K562 (cell line): ENCODE results near the gene RGL4.

Experiments
- BHLHE40 ChIP-seq: IDR thresholded peaks from 2 replicates; pipeline ENCODE4 v1.6.1; 2011; ENCODE audit warnings: low read length, improper control_type of control experiment
- FOXA3 ChIP-seq, 2 experiments: fragments of 450-650 bp in 1 of 2; sonication (generic) in 1 of 2; formaldehyde crosslinking; IDR thresholded peaks in 1 of 2; conservative IDR thresholded peaks in 1 of 2; 2 replicates each; pipeline versions ENCODE4 v1.4.0 to v1.8.0; 2020 to 2022; ENCODE audit warnings: mild to moderate bottlenecking in 2 of 2, missing genetic modification reagents in 1 of 2
- GTF2F1 ChIP-seq: IDR thresholded peaks from 2 replicates; pipeline ENCODE4 v1.6.1; 2011; ENCODE audit warnings: low read depth, low read length, improper control_type of control experiment
- OTX1 ChIP-seq: fragments of 450-650 bp; formaldehyde crosslinking; IDR thresholded peaks from 2 replicates; pipeline ENCODE4 v1.4.0; 2022; ENCODE audit warnings: mild to moderate bottlenecking
- RAD21 ChIP-seq, 2 experiments: fragments of 250-450 bp in 1 of 2; fragments of 450-650 bp in 1 of 2; sonication (Bioruptor Pico) in 1 of 2; formaldehyde crosslinking in 1 of 2; IDR thresholded peaks in 1 of 2; conservative IDR thresholded peaks in 1 of 2; 2 replicates each; pipeline versions ENCODE4 v1.4.0 to v1.8.0; 2020 to 2022; ENCODE audit warnings: mild to moderate bottlenecking in 2 of 2, moderate library complexity in 1 of 2
- RAD51 ChIP-seq: fragments of 450-650 bp; IDR thresholded peaks from 2 replicates; pipeline ENCODE4 v1.7.1; 2016; ENCODE audit warnings: low read depth, mild to moderate bottlenecking, borderline replicate concordance
- SAFB2 ChIP-seq: fragments of 200-400 bp; formaldehyde crosslinking; IDR thresholded peaks from 2 replicates; pipeline ENCODE4 v1.6.1; 2018; ENCODE audit warnings: borderline replicate concordance, low read length, low read depth, moderate library complexity; ENCODE audit not compliant: severe bottlenecking
- SIN3B ChIP-seq: fragments of 450-650 bp; IDR thresholded peaks from 2 replicates; pipeline ENCODE4 v1.6.1; 2017; ENCODE audit warnings: low read depth, mild to moderate bottlenecking, moderate library complexity
- STAG1 ChIP-seq: sonication (generic); formaldehyde crosslinking; IDR thresholded peaks from 2 replicates; pipeline ENCODE4 v1.5.0; 2020; ENCODE audit warnings: missing genetic modification reagents, borderline replicate concordance
- ZNF274 ChIP-seq: IDR thresholded peaks from 2 replicates; pipeline ENCODE4 v1.6.1; 2011; ENCODE audit warnings: low read depth, mild to moderate bottlenecking, low read length, moderate library complexity, borderline replicate concordance
- TF ChIP-seq, protein P1 (sequence below), 2 experiments: fragments of 450-650 bp; conservative IDR thresholded peaks; 2 replicates each; pipeline ENCODE4 v1.6.1; 2017; ENCODE audit warnings: mild to moderate bottlenecking in 2 of 2, moderate library complexity in 2 of 2
- TF ChIP-seq, protein P2 (sequence below), 3 experiments: IDR thresholded peaks in 2 of 3; conservative IDR thresholded peaks in 1 of 3; 2 replicates each; pipeline ENCODE4 v1.5.1; 2011 to 2012; ENCODE audit warnings: low read length in 3 of 3, mild to moderate bottlenecking in 3 of 3, control low read depth in 2 of 3, improper control_type of control experiment in 1 of 3, inconsistent platforms in 1 of 3, low read depth in 1 of 3, mixed read lengths in 1 of 3, moderate library complexity in 1 of 3; ENCODE audit not compliant: insufficient read depth in 2 of 3
- TF ChIP-seq, protein P3 (sequence below): IDR thresholded peaks from 3 replicates; pipeline ENCODE4 v1.6.1; 2011; ENCODE audit warnings: borderline replicate concordance, mild to moderate bottlenecking; ENCODE audit not compliant: insufficient read length, insufficient read depth

DNA sequence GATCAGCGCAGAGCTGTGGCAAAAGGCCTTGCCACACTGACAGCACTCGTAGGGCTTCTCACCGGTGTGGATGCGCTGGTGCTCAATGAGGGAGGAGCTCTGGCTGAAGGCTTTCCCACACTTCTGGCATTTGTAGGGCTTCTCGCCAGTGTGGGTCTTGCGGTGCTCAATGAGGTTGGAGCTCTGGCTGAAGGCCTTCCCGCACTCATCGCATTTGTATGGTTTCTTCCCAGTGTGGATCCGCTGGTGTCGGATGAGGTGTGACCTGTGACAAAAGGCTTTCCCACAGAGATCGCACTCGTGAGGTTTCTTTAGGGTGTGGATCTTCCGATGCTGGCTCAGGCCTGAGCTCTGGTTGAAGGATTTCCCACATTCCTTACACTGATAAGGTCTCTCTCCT lies 53.2 kb downstream of the RGL4 start:
- TF ChIP-seq, protein P1, sequence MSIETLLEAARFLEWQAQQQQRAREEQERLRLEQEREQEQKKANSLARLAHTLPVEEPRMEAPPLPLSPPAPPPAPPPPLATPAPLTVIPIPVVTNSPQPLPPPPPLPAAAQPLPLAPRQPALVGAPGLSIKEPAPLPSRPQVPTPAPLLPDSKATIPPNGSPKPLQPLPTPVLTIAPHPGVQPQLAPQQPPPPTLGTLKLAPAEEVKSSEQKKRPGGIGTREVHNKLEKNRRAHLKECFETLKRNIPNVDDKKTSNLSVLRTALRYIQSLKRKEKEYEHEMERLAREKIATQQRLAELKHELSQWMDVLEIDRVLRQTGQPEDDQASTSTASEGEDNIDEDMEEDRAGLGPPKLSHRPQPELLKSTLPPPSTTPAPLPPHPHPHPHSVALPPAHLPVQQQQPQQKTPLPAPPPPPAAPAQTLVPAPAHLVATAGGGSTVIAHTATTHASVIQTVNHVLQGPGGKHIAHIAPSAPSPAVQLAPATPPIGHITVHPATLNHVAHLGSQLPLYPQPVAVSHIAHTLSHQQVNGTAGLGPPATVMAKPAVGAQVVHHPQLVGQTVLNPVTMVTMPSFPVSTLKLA (conservative IDR thresholded peaks at IDR 0.05) = no peak
- no peak for TF ChIP-seq GTF2F1
- TF ChIP-seq, protein P2, sequence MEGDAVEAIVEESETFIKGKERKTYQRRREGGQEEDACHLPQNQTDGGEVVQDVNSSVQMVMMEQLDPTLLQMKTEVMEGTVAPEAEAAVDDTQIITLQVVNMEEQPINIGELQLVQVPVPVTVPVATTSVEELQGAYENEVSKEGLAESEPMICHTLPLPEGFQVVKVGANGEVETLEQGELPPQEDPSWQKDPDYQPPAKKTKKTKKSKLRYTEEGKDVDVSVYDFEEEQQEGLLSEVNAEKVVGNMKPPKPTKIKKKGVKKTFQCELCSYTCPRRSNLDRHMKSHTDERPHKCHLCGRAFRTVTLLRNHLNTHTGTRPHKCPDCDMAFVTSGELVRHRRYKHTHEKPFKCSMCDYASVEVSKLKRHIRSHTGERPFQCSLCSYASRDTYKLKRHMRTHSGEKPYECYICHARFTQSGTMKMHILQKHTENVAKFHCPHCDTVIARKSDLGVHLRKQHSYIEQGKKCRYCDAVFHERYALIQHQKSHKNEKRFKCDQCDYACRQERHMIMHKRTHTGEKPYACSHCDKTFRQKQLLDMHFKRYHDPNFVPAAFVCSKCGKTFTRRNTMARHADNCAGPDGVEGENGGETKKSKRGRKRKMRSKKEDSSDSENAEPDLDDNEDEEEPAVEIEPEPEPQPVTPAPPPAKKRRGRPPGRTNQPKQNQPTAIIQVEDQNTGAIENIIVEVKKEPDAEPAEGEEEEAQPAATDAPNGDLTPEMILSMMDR (IDR thresholded peaks at IDR 0.05 in 2 of 3, conservative IDR thresholded peaks at IDR 0.05 in 1 of 3; ENCODE audit: insufficient read depth in 2 of 3, low read depth in 1 of 3, low read length in 3 of 3) = no peak
- no peak for TF ChIP-seq STAG1 (CRISPR knock-in tag)
- TF ChIP-seq FOXA3 (CRISPR knock-in tag; conservative IDR thresholded peaks at IDR 0.05 in 1 of 2, IDR thresholded peaks at IDR 0.05 in 1 of 2) = no peak
- TF ChIP-seq RAD51 = no peak
- TF ChIP-seq ZNF274 = no peak
- no peak for TF ChIP-seq SAFB2
- TF ChIP-seq RAD21 (CRISPR knock-in tag; conservative IDR thresholded peaks at IDR 0.05 in 1 of 2, IDR thresholded peaks at IDR 0.05 in 1 of 2) = no peak
- no peak for TF ChIP-seq OTX1 (CRISPR knock-in tag)
- TF ChIP-seq BHLHE40 = no peak
- TF ChIP-seq, protein P3, sequence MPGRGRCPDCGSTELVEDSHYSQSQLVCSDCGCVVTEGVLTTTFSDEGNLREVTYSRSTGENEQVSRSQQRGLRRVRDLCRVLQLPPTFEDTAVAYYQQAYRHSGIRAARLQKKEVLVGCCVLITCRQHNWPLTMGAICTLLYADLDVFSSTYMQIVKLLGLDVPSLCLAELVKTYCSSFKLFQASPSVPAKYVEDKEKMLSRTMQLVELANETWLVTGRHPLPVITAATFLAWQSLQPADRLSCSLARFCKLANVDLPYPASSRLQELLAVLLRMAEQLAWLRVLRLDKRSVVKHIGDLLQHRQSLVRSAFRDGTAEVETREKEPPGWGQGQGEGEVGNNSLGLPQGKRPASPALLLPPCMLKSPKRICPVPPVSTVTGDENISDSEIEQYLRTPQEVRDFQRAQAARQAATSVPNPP = no peak
- TF ChIP-seq SIN3B = no peak
